ENCODE results near the gene PLA2G4D. TPM values are rescaled to one million over a fixed set of nuclear protein-coding genes. Genes with fewer than 3 reads are reported as not detected.

PLA2G4D gene
- total RNA-seq, 1 donor from 2014 or later = not detected

GRCh38 chr15:42078903-42079302 is 15.5 kb downstream of the PLA2G4D start:
- no peak for TF ChIP-seq CTCF (IDR thresholded peaks at IDR 0.05; ENCODE audit: insufficient read depth, low read length, poor library complexity, severe bottlenecking)
- DNase-seq (ENCODE audit: low read depth) = no peak
- Histone ChIP-seq H3K4me3 (ENCODE audit: low read depth, low read length) (no peak overlapping the region), H3K36me3 (ENCODE audit: control insufficient read depth, insufficient read depth, low read length) (no peaks in the 10 kb centered on the region), H3K27me3 (ENCODE audit: control insufficient read depth, insufficient read depth, low read length) (peaks cover 15% of the 10 kb centered on the region)

- no peak for DNase-seq (ENCODE audit: low read depth)
- H3K36me3 ChIP-seq (ENCODE audit: control insufficient read depth, insufficient read depth, low read length) = no peaks in the 10 kb centered on the region
- TF ChIP-seq CTCF (IDR thresholded peaks at IDR 0.05; ENCODE audit: insufficient read depth, low read length, poor library complexity, severe bottlenecking) = no peak
- H3K27me3 ChIP-seq (ENCODE audit: control insufficient read depth, insufficient read depth, low read length) = peaks cover 11% of the 10 kb centered on the region
- H3K4me3 ChIP-seq (ENCODE audit: low read depth, low read length) = no peak overlapping the region
These were observed 16.7 kb downstream of the PLA2G4D start for GRCh38 chr15:42077689-42078088.

- Histone ChIP-seq H3K36me3 (ENCODE audit: control insufficient read depth, insufficient read depth, low read length) (no peaks in the 10 kb centered on the region), H3K27me3 (ENCODE audit: control insufficient read depth, insufficient read depth, low read length) (no peaks in the 10 kb centered on the region), H3K4me3 (ENCODE audit: low read depth, low read length) (no peak overlapping the region)
- TF ChIP-seq CTCF (IDR thresholded peaks at IDR 0.05; ENCODE audit: insufficient read depth, low read length, poor library complexity, severe bottlenecking) = no peak
- no peak for DNase-seq (ENCODE audit: low read depth)
These were observed 20.9 kb downstream of the PLA2G4D start for GRCh38 chr15:42073418-42073817.

- TF ChIP-seq CTCF (IDR thresholded peaks at IDR 0.05; ENCODE audit: insufficient read depth, low read length, poor library complexity, severe bottlenecking) = no peak
These were observed 22.1 kb downstream of the PLA2G4D start for GRCh38 chr15:42072141-42072685.

GRCh38 chr15:42071717-42072116 is 22.6 kb downstream of the PLA2G4D start:
- TF ChIP-seq CTCF (IDR thresholded peaks at IDR 0.05; ENCODE audit: insufficient read depth, low read length, poor library complexity, severe bottlenecking) = no peak
- Histone ChIP-seq H3K4me3 (ENCODE audit: low read depth, low read length) (no peak overlapping the region), H3K27me3 (ENCODE audit: control insufficient read depth, insufficient read depth, low read length) (no peaks in the 10 kb centered on the region), H3K36me3 (ENCODE audit: control insufficient read depth, insufficient read depth, low read length) (no peaks in the 10 kb centered on the region)
- DNase-seq (ENCODE audit: low read depth) = no peak

More at GRCh38 chr15:42072141-42072685, 22.1 kb downstream of the PLA2G4D start:
- no peaks in the 10 kb centered on the region for H3K27me3 ChIP-seq (ENCODE audit: control insufficient read depth, insufficient read depth, low read length)
- H3K36me3 ChIP-seq (ENCODE audit: control insufficient read depth, insufficient read depth, low read length) = no peaks in the 10 kb centered on the region
- no peak for DNase-seq (ENCODE audit: low read depth)
- no peak overlapping the region for H3K4me3 ChIP-seq (ENCODE audit: low read depth, low read length)

GRCh38 chr15:42070976-42071350 is 23.4 kb downstream of the PLA2G4D start:
- H3K4me3 ChIP-seq (ENCODE audit: low read depth, low read length) = no peak overlapping the region
- no peaks in the 10 kb centered on the region for H3K27me3 ChIP-seq (ENCODE audit: control insufficient read depth, insufficient read depth, low read length)
- H3K36me3 ChIP-seq (ENCODE audit: control insufficient read depth, insufficient read depth, low read length) = no peaks in the 10 kb centered on the region
- no peak for DNase-seq (ENCODE audit: low read depth)
- TF ChIP-seq CTCF (IDR thresholded peaks at IDR 0.05; ENCODE audit: insufficient read depth, low read length, poor library complexity, severe bottlenecking) = no peak

All from kidney epithelial cell (primary cell).